HL-60/S4 treated with phorbol 12-myristate 13-acetate at 8.2 ng/mL for 4 days and 3 days (cell line): ENCODE data around the gene CENPA.
"Not testable (repeated sequence)": the region's sequence is repeated elsewhere in the genome, so short reads cannot be mapped to it uniquely, and the experiment has no call there.

ENCODE experiments used
- in situ Hi-C: fragments of 300-500 bp; cut with MboI; formaldehyde crosslinking; loops from 2 replicates; pipeline ENCODE4 v1.15.0; 2022; ENCODE audit warnings: low sequenced_read_pairs

The CENPA gene

GRCh38 chr2:26786207-26787028, 562 bp downstream of the CENPA start:
- in situ Hi-C loops: no loop called here

GRCh38 chr2:26792720-26793119, 6.9 kb downstream of the CENPA start:
- in situ Hi-C loops: no loop called here

- in situ Hi-C loops: no loop called here
Measured at GRCh38 chr2:26793518-26793917, 7.7 kb downstream of the CENPA start.

- in situ Hi-C loops: not testable (repeated sequence)
Measured at GRCh38 chr2:26795135-26795534, 9.3 kb downstream of the CENPA start.

- in situ Hi-C loops: no loop called here
Measured at GRCh38 chr2:26801328-26801727, 15.5 kb downstream of the CENPA start.

- in situ Hi-C loops: no loop called here
Measured at GRCh38 chr2:26801796-26802195, 15.9 kb downstream of the CENPA start.

- in situ Hi-C loops: no loop called here
Measured at GRCh38 chr2:26805241-26805676, 19.4 kb downstream of the CENPA start.

GRCh38 chr2:26807788-26808460, 22.1 kb downstream of the CENPA start:
- in situ Hi-C loops: no loop called here

GRCh38 chr2:26809211-26809610, 23.4 kb downstream of the CENPA start:
- in situ Hi-C loops: no loop called here

- in situ Hi-C loops: no loop called here
Measured at GRCh38 chr2:26809876-26810577, 24.2 kb downstream of the CENPA start.

- in situ Hi-C loops: no loop called here
Measured at GRCh38 chr2:26811261-26811660, 25.4 kb downstream of the CENPA start.

GRCh38 chr2:26811791-26812694, 26.2 kb downstream of the CENPA start:
- in situ Hi-C loops: no loop called here

- in situ Hi-C loops: no loop called here
Measured at GRCh38 chr2:26812731-26813130, 26.9 kb downstream of the CENPA start.

GRCh38 chr2:26814072-26814765, 28.4 kb downstream of the CENPA start:
- in situ Hi-C loops: not testable (repeated sequence)

- in situ Hi-C loops: no loop called here
Measured at GRCh38 chr2:26816893-26817292, 31.0 kb downstream of the CENPA start.

GRCh38 chr2:26818255-26818654, 32.4 kb downstream of the CENPA start:
- in situ Hi-C loops: no loop called here

- in situ Hi-C loops: no loop called here
Measured at GRCh38 chr2:26818972-26819371, 33.1 kb downstream of the CENPA start.

GRCh38 chr2:26820932-26821331, 35.1 kb downstream of the CENPA start:
- in situ Hi-C loops: no loop called here

- in situ Hi-C loops: no loop called here
Measured at GRCh38 chr2:26822877-26823276, 37.0 kb downstream of the CENPA start.
